Cardiac fibroblast (primary cell): ENCODE measurements around the gene PSAP.

Experiments used
- DNase-seq, 2 donors: peaks; one replicate each; pipeline versions ENCODE4 v3.0.0 to v3.0.0-alpha.2; 2010; ENCODE audit warnings: low read depth in 2 of 2
- H3K4me3 ChIP-seq, 2 donors: replicated peaks in 1 of 2; 1 replicate in 1 of 2; 2 replicates in 1 of 2; pipeline ENCODE4 v1.5.1; 2011; ENCODE audit warnings: low read depth in 2 of 2, low read length in 2 of 2, mild to moderate bottlenecking in 2 of 2, moderate library complexity in 1 of 2
- TF ChIP-seq, protein P1 (sequence below): IDR thresholded peaks from one replicate; pipeline ENCODE4 v1.5.1; 2011; ENCODE audit warnings: low read depth, mild to moderate bottlenecking, low read length, inconsistent platforms

PSAP gene

DNA sequence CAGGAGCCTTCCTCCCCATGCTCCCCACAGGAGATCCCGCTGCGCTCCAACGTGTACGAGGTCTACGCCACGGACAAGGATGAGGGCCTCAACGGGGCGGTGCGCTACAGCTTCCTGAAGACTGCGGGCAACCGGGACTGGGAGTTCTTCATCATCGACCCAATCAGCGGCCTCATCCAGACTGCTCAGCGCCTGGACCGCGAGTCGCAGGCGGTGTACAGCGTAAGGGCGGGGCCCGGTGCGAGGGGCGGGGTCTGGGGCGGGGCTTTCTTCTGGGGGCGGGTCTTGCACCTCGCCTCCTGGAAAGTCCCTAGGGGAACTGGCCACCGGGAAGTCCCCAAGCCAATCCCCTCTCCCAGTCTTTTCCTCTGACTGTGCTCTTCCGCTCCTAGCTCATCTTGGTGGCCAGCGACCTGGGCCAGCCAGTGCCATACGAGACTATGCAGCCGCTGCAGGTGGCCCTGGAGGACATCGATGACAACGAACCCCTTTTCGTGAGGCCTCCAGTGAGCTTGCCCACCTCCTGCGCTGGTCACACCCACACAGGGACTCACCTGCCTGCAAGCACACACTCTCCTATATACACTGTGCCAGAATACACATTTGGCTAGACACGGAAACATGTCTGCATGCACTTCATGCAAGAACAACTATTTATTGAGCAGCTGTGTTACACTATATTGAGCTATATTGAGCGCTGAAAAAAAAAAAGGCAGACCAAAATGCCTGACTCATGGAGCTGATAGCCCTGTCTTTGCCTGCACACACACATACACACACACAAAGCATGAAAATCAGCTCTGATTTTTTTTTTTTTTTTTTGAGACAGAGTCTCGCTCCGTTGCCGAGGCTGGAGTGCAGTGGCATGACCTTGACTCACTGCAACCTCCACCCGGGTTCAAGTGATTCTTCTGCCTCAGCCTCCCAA, 45.0 kb downstream of the PSAP start:
- no peak overlapping the region for H3K4me3 ChIP-seq
- TF ChIP-seq, protein P1, sequence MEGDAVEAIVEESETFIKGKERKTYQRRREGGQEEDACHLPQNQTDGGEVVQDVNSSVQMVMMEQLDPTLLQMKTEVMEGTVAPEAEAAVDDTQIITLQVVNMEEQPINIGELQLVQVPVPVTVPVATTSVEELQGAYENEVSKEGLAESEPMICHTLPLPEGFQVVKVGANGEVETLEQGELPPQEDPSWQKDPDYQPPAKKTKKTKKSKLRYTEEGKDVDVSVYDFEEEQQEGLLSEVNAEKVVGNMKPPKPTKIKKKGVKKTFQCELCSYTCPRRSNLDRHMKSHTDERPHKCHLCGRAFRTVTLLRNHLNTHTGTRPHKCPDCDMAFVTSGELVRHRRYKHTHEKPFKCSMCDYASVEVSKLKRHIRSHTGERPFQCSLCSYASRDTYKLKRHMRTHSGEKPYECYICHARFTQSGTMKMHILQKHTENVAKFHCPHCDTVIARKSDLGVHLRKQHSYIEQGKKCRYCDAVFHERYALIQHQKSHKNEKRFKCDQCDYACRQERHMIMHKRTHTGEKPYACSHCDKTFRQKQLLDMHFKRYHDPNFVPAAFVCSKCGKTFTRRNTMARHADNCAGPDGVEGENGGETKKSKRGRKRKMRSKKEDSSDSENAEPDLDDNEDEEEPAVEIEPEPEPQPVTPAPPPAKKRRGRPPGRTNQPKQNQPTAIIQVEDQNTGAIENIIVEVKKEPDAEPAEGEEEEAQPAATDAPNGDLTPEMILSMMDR: no peak
- DNase-seq: peak; percentile 30

DNA sequence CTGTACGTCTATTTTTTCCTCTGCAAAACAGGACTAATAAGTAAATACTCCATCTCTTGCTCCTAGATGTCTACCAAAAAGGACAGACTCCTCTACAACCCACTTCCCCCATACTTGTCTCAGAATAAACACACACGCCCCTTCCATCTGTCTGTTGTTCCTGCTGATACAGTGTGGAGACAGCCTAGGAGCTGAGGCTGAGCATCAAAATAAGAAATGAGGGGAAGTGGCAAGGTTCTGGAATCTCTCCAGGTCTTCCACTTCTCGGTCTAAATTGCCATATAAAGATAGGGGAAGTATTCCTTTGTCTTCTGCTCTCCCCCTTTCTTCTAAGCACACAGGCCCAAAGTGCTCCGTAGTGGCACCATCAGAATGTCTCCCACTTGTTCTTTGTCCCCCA, 47.0 kb downstream of the PSAP start:
- TF ChIP-seq, protein P1: no peak
- no peak for DNase-seq

DNA sequence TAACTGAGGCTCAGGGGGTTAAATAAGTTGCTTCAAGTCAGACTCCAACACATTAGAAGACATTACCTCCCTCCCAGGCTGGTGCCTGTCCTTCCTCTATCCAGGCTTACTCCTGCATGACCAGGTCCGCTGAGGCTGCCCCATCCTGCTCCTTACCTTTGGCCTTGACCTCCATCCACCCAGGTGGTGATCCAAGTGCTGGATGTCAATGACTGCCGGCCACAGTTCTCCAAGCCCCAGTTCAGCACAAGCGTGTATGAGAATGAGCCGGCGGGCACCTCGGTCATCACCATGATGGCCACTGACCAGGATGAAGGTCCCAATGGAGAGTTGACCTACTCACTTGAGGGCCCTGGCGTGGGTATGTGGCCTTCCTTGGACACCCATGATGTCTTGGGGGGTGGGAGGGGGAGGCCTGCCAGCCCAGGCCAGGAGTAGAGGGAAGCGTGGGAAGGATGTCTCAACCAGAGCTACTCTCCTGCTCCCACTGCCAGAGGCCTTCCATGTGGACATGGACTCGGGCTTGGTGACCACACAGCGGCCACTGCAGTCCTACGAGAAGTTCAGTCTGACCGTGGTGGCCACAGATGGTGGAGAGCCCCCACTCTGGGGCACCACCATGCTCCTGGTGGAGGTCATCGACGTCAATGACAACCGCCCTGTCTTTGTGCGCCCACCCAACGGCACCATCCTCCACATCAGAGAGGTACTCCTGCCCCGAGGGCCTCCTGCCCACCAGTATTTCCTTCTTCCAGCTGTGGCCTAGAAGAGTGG, 48.1 kb downstream of the PSAP start:
- no peak for DNase-seq
- no peak overlapping the region for H3K4me3 ChIP-seq
- TF ChIP-seq, protein P1: no peak

More for the DNA sequence above, 47.0 kb downstream of the PSAP start:
- H3K4me3 ChIP-seq: no peak overlapping the region

DNA sequence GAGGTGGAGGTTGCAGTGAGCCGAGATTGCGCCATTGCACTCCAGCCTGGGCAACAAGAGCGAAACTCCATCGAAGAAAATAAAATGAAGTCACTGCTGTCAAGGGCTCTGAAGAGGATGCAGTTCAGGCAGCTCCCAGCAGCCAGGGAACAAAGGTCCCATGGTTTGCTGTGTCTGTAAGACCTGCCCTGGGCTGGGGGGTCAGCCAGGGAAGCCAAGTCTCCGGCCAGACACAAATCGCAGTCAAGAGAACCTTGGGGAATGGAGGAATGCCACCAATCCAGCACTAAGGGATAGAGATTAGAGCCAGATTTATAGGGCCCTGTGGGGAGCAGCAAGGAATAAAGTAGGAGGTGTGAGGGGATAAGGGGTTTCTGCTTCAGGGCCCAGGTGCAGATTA, 48.8 kb downstream of the PSAP start:
- TF ChIP-seq, protein P1: no peak
- no peak for DNase-seq
- no peak overlapping the region for H3K4me3 ChIP-seq

DNA sequence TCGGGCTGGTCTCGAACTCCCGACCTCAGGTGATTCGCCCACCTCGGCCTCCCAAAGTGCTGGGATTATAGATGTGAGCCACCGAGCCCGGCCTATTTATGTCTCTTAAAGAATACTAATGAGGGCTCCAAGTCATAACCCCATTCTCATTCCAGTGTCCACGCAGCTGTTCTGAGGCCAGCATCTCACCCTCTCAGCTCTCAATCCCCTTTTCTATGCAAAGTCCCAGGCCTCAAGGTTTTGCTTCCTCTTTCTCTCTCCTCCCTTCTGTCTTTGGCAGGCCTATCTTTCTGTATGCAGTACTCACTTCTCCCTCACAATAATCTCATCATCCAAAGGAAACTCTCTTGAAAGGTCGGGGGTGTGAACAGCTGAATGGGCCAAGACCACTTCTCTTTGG, 49.7 kb downstream of the PSAP start:
- no peak for DNase-seq
- TF ChIP-seq, protein P1: no peak

DNA sequence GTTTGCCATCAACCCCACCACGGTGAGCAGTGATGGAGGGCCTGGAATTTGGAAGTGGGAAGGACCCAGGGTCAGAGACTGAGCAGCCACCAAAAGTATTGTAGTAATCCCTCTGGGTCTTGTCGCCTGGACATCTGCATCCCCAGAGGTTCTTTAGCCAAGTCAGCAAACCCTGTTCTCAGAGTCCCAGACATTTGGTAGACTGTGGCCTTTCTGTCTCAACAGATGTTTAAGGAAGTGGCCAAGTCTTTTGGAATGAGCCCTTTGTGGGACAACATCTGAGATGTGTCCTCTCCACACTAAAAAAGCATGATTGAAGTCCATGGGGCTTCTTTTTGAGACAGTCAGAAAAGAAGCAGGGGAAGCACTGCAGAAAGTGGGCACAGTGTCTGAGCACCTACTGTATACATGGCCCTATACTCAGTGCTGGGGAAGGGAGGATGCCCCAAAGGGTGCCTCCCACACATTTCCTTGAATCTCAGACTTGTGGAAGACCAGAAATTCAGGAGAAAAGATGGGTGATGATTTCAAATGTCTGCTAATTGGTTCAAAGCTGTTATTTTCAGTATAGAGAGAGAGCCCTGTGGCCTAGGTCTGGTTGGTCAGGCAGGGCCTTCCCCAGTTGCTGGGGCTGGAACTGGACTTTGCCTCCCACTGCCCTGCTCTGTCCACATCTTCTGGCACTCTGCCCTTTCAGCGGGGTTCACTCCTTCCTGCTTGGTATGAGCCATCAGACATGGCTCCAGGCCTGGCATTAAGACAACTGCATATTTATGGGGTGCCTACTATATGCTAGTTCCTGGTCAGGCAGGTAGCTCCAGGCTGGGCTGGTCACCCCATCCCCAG, 51.2 kb downstream of the PSAP start:
- TF ChIP-seq, protein P1: no peak
- DNase-seq: no peak
- no peak overlapping the region for H3K4me3 ChIP-seq

More for the DNA sequence above, 49.7 kb downstream of the PSAP start:
- no peak overlapping the region for H3K4me3 ChIP-seq
